BJ (cell line): ENCODE results near the gene LRRC8B. TPM values are rescaled to one million over a fixed set of nuclear protein-coding genes. Genes with fewer than 3 reads are reported as not detected.

Experiments used
- CTCF ChIA-PET: fragments of 350-600 bp; formaldehyde crosslinking; extraction: SDS; loops from one replicate; lab custom pipeline; 2021; ENCODE audit warnings: antibody characterized with exemption, inconsistent platforms; lab: Yijun Ruan, JAX
- POLR2A ChIA-PET: fragments of 300-600 bp; sonication (Branson Sonifier 250); formaldehyde crosslinking; extraction: SDS; loops from one replicate; lab custom pipeline; 2021; ENCODE audit warnings: antibody characterized with exemption; lab: Charles Lee
- DNase-seq: peaks from one replicate; pipeline ENCODE4 v3.0.0-alpha.2; 2011; ENCODE audit warnings: low read depth
- H3K27me3 ChIP-seq: 2 replicates; pipeline ENCODE4 v1.6.0; 2011; ENCODE audit warnings: low read length; ENCODE audit not compliant: control insufficient read depth, insufficient read depth
- H3K36me3 ChIP-seq: 2 replicates; pipeline ENCODE4 v1.5.1; 2011; ENCODE audit warnings: low read length; ENCODE audit not compliant: control insufficient read depth, insufficient read depth
- H3K4me3 ChIP-seq: 2 replicates; pipeline ENCODE4 v1.5.1; 2011; ENCODE audit warnings: low read depth, mild to moderate bottlenecking, control low read depth, low read length
- polyA plus RNA-seq: library from polyadenylated mRNA; depleted of rRNA; stranded (reverse); fragments of >200 nt; gene quantifications from 2 replicates; pipeline ENCODE4 v1.2.3, GENCODE V29; 2011
- TF ChIP-seq, protein P1 (sequence below): IDR thresholded peaks from 2 replicates; pipeline ENCODE4 v1.5.1; 2011; ENCODE audit warnings: low read depth, mild to moderate bottlenecking, control low read depth, inconsistent platforms, low read length, moderate library complexity; ENCODE audit not compliant: insufficient read depth

Gene LRRC8B
- polyA plus RNA-seq, 1 experiment, result 0.22 TPM

DNA sequence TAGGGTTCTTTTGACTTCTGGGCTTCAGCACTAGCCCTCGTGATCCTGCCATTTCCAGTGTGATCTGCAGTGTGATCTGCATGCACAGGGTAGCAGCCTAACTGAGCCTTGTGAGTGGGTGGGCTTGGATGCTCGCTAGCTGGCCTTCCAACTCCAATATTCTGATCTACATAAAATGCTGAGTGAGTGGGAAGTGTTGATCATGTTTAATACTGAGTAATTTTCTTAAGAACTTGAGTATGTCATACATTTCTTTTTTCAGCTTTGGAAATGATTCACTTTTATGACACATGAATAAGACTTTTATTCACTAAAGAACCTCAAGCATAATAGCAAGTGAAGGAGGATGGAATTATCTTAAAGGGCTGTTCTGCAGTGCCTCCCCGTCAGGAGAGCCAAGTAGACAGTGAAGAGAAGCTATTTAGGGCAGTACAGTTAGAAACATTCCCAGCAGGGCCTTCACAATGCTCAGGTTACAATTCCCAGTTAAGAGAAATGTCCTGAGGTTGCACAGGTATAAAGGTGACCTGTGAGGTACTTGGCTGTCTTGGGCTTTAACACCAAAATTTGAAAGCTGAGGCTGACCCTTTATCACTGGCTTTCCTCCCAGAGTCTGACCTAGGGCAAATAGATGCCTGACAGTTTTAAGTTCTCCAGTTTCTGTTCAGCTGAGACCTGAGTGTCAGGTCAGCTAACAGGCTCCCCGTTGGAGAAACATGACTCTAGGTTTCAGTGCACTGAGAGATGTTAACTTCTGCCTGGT is 79.2 kb downstream of the LRRC8B start:
- CTCF ChIA-PET, result interaction anchor here (0.8 to 5.4 kb wide), 5 partner anchors 8 to 159 kb away, joined by 4 to 35 read pairs (median 8); no protein-coding TSS in a partner anchor

DNA sequence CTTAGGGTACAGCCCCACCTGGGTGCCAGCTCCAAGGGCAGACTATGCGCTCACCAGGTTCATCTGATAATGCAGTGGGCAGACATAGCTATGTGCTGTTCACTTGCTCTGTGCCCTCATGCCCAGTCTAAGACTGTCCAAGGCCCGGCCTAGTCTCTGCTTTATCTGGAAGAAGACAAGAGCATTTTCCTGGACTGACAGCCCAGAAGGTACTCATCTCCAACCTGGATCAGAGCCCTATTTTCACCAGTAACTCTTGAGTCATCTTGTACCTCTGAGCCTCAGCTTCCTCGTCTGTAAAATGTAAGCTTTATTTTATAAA is 79.7 kb downstream of the LRRC8B start:
- TF ChIP-seq, protein P1, sequence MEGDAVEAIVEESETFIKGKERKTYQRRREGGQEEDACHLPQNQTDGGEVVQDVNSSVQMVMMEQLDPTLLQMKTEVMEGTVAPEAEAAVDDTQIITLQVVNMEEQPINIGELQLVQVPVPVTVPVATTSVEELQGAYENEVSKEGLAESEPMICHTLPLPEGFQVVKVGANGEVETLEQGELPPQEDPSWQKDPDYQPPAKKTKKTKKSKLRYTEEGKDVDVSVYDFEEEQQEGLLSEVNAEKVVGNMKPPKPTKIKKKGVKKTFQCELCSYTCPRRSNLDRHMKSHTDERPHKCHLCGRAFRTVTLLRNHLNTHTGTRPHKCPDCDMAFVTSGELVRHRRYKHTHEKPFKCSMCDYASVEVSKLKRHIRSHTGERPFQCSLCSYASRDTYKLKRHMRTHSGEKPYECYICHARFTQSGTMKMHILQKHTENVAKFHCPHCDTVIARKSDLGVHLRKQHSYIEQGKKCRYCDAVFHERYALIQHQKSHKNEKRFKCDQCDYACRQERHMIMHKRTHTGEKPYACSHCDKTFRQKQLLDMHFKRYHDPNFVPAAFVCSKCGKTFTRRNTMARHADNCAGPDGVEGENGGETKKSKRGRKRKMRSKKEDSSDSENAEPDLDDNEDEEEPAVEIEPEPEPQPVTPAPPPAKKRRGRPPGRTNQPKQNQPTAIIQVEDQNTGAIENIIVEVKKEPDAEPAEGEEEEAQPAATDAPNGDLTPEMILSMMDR, result no peak
- ChIA-PET CTCF (interaction anchor here (0.6 to 5.4 kb wide), 5 partner anchors 9 to 159 kb away, joined by 3 to 35 read pairs (median 3); no protein-coding TSS in a partner anchor), POLR2A (no interaction called here)
- Histone ChIP-seq H3K36me3 (no peaks in the 10 kb centered on the region), H3K27me3 (no peaks in the 10 kb centered on the region), H3K4me3 (no peak overlapping the region)
- DNase-seq, result no peak

More for the DNA sequence above, 79.2 kb downstream of the LRRC8B start:
- Histone ChIP-seq H3K4me3 (no peak overlapping the region), H3K27me3 (no peaks in the 10 kb centered on the region), H3K36me3 (no peaks in the 10 kb centered on the region)
- DNase-seq, result no peak
- POLR2A ChIA-PET, result no interaction called here
- TF ChIP-seq, protein P1, result no peak

DNA sequence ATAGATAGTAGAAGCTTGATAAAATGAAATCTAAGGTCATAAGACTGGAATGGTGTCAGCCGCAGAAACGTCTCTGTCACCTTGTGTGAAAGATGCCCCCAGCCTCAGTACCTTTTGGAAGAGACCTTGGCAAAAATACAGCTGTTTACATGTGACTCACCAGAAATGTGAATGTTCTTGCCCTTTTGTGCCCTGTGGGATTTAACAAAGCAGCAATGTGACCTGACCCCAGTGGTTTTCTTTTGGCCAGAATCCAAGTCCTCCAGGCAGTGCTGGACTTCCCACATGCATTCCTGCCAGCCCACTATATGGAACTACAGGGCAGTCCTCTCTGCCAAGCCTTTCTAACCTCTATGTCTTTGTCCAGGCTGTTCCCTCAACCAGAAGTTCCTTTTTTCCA is 81.1 kb downstream of the LRRC8B start:
- no peaks in the 10 kb centered on the region for H3K27me3 ChIP-seq
- no peaks in the 10 kb centered on the region for H3K36me3 ChIP-seq
- H3K4me3 ChIP-seq, result no peak overlapping the region
- no peak for DNase-seq
- POLR2A ChIA-PET, result no interaction called here
- TF ChIP-seq, protein P1, result no peak
- CTCF ChIA-PET, result interaction anchor here (5.4 kb wide), 1 partner anchor 157 kb away, joined by 35 read pairs; no protein-coding TSS in a partner anchor

DNA sequence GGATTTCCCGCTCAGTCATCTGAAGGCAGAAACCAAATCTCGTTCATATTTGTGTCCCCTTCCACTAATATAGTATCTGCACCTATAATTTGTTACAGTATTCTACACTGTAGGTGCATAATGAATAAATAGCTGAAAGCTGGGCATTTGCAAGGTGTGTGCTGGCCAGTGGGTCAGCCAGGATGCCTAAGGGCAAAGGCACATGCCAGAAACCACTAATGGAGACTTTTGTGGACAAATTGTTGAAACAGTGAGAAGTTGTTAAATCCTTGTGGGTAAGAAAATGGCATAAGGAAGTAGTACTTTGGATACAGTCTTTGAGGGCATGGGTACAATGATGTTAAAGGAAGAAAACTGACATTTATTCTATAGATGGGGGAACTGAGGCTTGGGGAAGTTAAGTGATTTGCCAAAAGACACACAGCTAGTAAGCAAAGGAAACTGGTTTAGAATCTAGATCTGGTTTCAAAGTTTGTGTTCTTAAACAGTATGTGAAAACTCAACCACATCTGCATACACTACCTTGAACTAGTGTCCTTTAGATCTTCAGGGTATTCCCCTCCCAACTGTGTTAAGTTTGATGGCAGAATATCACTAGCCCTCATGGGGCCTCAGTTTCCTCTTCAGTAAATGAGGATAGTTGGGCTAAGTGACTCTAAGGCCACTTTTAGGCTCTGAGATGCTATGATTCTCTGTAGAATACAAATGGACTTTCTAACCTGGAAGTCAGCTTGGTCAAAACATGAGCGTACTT is 81.8 kb downstream of the LRRC8B start:
- no peak for DNase-seq
- POLR2A ChIA-PET, result no interaction called here
- CTCF ChIA-PET, result interaction anchor here (0.6 to 5.4 kb wide), 2 partner anchors 120 to 157 kb away, joined by 3 to 35 read pairs; no protein-coding TSS in a partner anchor
- Histone ChIP-seq H3K27me3 (no peaks in the 10 kb centered on the region), H3K36me3 (no peaks in the 10 kb centered on the region), H3K4me3 (no peak overlapping the region)
- TF ChIP-seq, protein P1, result no peak

DNA sequence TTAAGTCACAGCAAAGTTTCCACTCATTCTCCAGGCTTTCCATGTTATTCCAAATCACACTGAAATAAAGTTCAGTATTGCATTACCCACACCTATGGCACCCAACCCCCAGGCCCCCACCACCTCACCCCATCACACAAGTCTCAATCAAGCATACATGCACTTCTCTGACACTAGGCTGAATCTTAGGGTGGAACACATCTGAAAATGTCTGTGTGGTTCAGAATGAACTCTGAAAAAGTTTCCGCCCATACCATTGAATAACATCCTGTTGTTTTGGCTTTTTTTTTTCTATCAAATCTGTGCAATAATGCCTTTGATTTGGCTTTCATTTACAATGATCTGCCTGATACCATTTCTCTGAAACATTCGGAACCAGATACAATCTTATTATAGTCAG is 82.5 kb downstream of the LRRC8B start:
- no peaks in the 10 kb centered on the region for H3K36me3 ChIP-seq
- no peaks in the 10 kb centered on the region for H3K27me3 ChIP-seq
- no peak overlapping the region for H3K4me3 ChIP-seq
- ChIA-PET POLR2A (no interaction called here), CTCF (interaction anchor here (0.6 to 2.5 kb wide), 2 partner anchors 121 to 156 kb away, joined by 3 to 6 read pairs; no protein-coding TSS in a partner anchor)
- DNase-seq, result no peak
- TF ChIP-seq, protein P1, result no peak
